Stimulated activated CD8-positive, alpha-beta memory T cell treated with anti-CD3 and anti-CD28 coated beads, Interleukin-7, amount 100 ng/mL, for 1 hour (primary cell): ENCODE measurements around the gene NEURL3.
"Not testable (repeated sequence)": the region's sequence is repeated elsewhere in the genome, so short reads cannot be mapped to it uniquely, and the experiment has no call there.

Source experiments
- DNase-seq, 2 donors: peaks; one replicate each; pipeline ENCODE4 v3.0.0-alpha.2; 2020; ENCODE audit warnings: low read depth in 2 of 2

The NEURL3 gene

GRCh38 chr2:96505231-96505889 lies at the start of gene NEURL3:
Gene NEURL3 (minus strand): TSS chr2:96505357. CDS start chr2:96505286, 71 bp downstream.
- no peak for DNase-seq

- peak in 1 of 2 donors; percentile 44 for DNase-seq
Measured at GRCh38 chr2:96554293-96555145, 49.4 kb upstream of the NEURL3 start.

- DNase-seq, result not testable (repeated sequence)
Measured at GRCh38 chr2:96553957-96554292, 48.8 kb upstream of the NEURL3 start.

GRCh38 chr2:96553176-96553956 lies 48.2 kb upstream of the NEURL3 start:
- no peak for DNase-seq

- no peak for DNase-seq
Measured at GRCh38 chr2:96552315-96553175, 47.4 kb upstream of the NEURL3 start.

GRCh38 chr2:96551605-96552314 lies 46.6 kb upstream of the NEURL3 start:
- DNase-seq, result no peak

GRCh38 chr2:96550787-96551604 lies 45.8 kb upstream of the NEURL3 start:
- DNase-seq, result no peak

GRCh38 chr2:96549967-96550786 lies 45.0 kb upstream of the NEURL3 start:
- DNase-seq, result no peak

- DNase-seq, result no peak
Measured at GRCh38 chr2:96549466-96549785, 44.3 kb upstream of the NEURL3 start.

- DNase-seq, result no peak
Measured at GRCh38 chr2:96548558-96549465, 43.7 kb upstream of the NEURL3 start.

- DNase-seq, result no peak
Measured at GRCh38 chr2:96547731-96548171, 42.6 kb upstream of the NEURL3 start.

GRCh38 chr2:96547203-96547641 lies 42.1 kb upstream of the NEURL3 start:
- no peak for DNase-seq

- DNase-seq, result no peak
Measured at GRCh38 chr2:96546797-96547196, 41.6 kb upstream of the NEURL3 start.

- DNase-seq, result no peak
Measured at GRCh38 chr2:96546321-96546720, 41.2 kb upstream of the NEURL3 start.

GRCh38 chr2:96542357-96542977 lies 37.3 kb upstream of the NEURL3 start:
- no peak for DNase-seq

- DNase-seq, result no peak
Measured at GRCh38 chr2:96541398-96542152, 36.4 kb upstream of the NEURL3 start.

- DNase-seq, result no peak
Measured at GRCh38 chr2:96540136-96540535, 35.0 kb upstream of the NEURL3 start.
